Measurements from ENCODE around the gene TWIST2.

Gene TWIST2

DNA sequence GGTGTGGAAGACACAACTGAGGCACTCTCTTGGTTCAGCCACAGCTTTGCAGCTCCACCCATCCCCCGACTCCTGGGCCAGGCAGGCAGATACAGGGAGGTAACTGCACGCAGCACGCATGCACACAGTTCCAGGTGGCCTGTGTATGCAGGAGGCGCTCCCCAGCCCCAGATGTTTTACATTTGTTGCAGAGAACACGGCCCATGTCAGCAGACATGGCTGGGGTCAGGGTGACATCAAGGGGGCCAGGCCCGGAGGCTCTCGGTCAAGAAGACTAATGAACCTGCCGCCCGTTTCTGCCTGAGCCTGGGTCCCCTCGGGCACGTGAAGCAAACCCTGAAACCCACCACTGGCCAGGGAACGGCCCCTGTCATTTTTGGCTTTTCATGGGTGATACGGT is 57.3 kb downstream of the TWIST2 start:
- DNase-seq (ENCODE audit: low spot score), result no peak

DNA sequence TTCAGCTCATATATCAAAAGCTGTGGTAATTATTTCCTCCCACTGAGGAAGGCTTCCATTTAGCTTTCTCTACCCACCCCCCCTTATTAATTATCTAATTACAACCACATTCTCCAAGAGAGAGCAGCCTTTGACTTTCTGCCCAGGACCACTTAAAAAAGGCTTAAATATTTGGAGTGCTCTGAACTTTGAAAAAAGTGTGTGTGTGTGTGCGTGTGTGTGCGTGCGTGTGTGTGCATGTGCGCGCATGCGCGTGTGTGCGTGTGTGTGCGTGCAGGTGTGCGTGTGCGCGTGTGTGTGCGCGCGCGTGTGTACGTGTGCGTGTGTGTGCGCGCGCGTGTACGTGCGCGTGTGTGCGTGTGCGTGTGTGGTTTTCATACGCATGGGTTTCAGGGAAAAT is 57.8 kb downstream of the TWIST2 start:
- DNase-seq (ENCODE audit: low spot score), result no peak

- no peak for DNase-seq (ENCODE audit: low spot score)
Measured at GRCh38 chr2:238906254-238906935, 58.5 kb downstream of the TWIST2 start.

DNA sequence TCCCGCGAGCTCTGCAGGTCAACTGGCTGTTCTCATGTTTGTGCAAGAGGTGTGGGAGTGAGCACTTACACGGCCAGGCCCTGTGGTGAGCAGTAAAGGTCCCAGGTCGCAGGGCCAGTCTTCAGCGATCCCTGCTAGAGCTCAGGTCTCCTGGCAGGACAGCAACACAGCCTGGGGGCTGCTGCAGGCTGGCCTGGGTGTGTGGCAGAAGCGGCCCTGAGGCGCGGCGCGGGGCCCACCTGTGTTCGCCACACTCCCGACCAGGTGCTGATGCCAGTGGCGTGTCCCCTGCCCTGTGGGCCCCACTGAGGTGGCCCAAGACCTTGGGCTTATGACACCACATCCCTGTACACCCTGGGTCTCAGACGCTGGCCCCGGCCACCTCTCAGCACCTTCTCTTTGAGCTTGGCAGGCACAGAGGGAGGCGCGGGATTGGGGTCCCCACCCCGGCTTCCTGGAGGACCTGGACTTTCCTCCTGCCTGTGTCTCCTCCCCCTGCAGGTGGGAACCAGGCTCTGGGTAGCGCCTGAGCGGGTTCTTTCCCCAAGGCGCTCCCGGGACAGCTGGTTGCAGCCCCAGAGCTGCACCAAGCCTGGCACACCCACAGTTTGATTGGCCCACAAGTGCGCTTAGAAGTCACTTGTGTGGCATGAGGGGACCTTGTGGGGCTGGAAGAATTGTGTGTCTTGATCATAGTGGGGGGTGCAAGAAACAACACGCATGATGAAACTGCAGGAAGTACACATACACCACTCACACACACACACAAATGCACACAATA is 59.2 kb downstream of the TWIST2 start:
- DNase-seq (ENCODE audit: low spot score), result no peak

GRCh38 chr2:238907717-238908173 is 59.9 kb downstream of the TWIST2 start:
- no peak for DNase-seq (ENCODE audit: low spot score)

GRCh38 chr2:238908960-238909951 is 61.4 kb downstream of the TWIST2 start:
- DNase-seq (ENCODE audit: low spot score), result no peak

DNA sequence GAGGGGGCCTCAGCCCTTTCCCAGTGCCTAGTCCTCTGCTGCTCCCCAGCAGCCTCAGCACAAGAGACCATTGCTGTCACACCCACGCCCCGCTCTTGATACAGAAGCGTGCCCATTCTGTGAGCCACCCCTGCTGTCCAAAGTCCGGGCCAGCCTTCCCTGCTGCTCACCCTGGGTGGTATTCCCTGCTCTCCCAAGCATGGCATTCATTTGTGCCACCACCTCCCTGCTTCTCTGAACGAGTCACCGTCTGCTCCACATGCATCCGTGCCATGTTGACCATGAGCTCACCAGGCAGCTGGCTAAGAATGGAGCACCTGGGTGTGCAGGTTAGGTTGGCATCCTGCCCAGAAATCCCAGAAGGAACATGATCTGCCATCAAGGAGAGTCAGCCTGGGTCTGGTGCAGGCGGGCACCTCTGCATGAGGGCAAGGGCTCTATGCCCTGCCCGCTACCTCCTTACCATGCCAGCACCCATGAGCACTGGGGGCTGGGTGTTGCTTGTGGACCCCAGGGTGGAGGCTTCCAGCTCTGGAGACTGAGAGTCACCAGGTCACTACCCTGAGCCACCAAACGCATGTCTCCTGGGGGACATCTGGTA is 63.0 kb downstream of the TWIST2 start:
- peak; percentile 74 for DNase-seq (ENCODE audit: low spot score)

- DNase-seq (ENCODE audit: low spot score), result no peak
Measured at GRCh38 chr2:238911376-238912227, 63.7 kb downstream of the TWIST2 start.

GRCh38 chr2:238912228-238912915 is 64.5 kb downstream of the TWIST2 start:
- DNase-seq (ENCODE audit: low spot score), result no peak

DNA sequence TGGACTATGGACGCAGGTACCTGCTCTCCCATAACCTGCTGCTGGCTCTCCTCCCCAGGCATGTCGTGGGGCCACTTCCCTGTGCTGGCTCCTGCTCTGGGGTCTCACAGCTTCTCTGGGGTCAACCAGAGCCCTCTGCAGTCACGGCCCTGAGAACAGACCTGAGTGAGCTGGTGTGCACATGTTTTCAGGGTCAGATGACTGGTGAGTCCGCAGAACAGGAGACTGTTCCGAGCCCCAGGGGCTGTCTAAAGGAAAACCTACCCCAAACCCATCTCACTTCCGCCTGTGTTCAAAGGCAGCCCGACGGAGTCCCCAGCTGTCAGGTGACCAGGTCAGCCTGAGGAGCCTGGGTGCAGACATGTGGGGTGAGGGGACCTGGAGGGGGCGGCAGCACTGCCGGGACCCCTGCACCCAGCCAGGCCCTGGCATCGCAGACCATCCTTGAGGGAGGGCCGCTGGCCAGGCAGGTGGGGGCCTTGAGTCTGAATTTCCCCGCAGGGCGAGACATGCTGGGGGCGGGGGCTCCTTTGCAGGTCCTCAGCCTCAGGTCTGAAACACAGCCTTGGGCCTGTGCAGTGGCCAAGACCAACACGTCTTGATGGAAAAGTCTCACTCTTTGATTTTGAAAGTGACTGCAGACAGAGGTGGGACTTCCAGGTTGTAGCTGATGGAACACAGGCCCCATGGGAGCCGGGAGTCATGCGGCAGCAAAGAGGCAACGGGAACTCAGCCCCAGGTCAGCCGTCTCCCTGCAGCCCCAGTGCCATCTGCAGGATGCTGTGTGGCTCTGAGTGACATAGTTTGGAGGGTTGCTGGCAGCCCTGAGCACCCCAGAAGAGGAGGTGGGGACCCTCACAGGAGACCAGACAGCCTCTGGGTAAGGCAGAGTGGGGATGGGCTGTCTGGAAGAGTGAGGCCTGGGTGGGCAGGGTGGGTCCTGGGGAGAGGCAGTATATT is 65.3 kb downstream of the TWIST2 start:
- DNase-seq (ENCODE audit: low spot score), result no peak

- peak; percentile 17 for DNase-seq (ENCODE audit: low spot score)
Measured at GRCh38 chr2:238913931-238914647, 66.2 kb downstream of the TWIST2 start.

DNA sequence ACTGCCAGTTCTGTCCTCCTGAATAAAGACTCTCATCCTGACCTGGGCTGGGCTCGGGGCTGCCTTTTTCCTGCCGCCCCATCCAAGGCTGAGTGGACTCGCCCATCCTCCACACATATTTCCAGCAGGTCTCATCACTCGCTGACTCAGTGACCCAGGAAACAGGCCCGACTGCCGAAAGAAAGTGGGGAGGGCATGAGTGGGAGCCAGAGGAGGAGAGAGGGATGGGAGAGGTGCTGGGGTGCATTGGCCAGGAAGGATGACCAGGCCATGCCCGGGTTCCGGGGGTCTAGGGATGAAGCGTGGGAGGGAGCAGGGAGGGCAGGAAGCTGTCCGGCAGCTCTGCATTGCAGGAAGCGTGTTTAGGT is 66.7 kb downstream of the TWIST2 start:
- DNase-seq (ENCODE audit: low spot score), result peak; percentile 11

DNA sequence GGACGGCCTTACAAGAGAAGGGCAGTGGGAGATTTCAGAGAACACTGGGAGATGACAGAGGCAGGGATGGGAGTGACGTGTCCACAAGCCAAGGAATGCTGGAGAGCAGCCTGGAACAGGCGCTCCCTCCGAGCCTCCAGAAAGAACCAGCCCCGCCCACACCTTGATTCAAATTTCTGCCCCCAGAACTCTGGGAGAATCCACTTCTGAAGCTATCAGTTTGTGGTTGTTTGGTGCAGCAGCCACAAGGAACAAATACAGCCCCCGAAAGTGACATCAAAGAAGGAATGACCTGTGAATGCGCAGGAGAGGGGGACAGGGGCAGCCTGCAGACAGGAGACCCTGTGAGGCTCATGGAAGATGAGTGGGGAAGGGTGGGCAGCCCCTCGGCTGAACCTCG is 67.3 kb downstream of the TWIST2 start:
- DNase-seq (ENCODE audit: low spot score), result no peak

DNA sequence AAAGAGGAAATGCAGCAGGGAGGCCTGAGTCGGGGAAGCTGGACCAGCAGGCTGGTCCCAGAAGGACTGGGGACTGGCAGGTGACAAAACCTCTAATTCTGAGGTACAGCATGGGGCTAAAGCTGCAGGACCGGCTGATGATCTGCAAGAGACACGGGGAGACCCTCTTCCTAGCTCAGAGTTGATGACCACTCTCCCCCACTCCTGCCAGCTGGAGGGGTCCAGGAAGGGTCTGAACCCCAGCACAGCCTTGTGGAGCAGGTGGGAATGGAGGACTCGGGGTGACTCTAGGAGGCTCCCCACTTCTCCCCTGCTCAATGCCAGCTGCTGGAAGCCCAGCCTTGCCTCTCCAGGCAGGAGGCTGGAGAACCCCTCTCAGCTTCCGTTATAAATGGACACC is 67.7 kb downstream of the TWIST2 start:
- DNase-seq (ENCODE audit: low spot score), result no peak

- no peak for DNase-seq (ENCODE audit: low spot score)
Measured at GRCh38 chr2:238916176-238916874, 68.4 kb downstream of the TWIST2 start.

GRCh38 chr2:238916875-238917590 is 69.1 kb downstream of the TWIST2 start:
- peak; percentile 67 for DNase-seq (ENCODE audit: low spot score)

DNA sequence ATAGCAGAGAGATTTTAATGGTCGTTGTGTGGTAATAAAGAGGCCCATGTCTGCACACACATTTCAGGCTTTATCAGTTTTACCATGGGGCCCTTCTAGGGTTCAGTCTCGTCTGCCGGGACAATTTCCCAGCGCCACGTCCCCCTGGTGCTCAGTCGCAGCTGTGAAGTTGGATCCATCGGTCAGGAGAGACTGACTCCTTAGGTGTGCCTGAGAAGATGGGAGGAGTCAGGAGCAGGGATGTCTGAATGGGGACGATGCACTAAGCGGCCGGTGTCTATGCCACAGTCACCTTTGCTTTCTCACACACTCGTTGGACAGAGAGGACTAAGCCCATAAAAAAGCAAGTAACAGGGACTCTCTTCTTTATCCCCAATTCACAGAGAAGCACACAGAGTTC is 71.4 kb downstream of the TWIST2 start:
- no peak for DNase-seq (ENCODE audit: low spot score)

Data from LoVo (cell line).